Fibroblast of lung (primary cell): Measurements from ENCODE around the gene RHD.
"Not testable (repeated sequence)": the region's sequence is repeated elsewhere in the genome, so short reads cannot be mapped to it uniquely, and the experiment has no call there.

Experiments
- CTCF ChIP-seq, 2 donors: IDR thresholded peaks in 1 of 2; conservative IDR thresholded peaks in 1 of 2; 1 replicate in 1 of 2; 2 replicates in 1 of 2; pipeline ENCODE4 v1.5.1; 2011 to 2012; ENCODE audit warnings: low read length in 2 of 2, control low read depth in 1 of 2, inconsistent platforms in 1 of 2, low read depth in 1 of 2, mild to moderate bottlenecking in 1 of 2
- EZH2 ChIP-seq: IDR thresholded peaks from 2 replicates; pipeline ENCODE4 v1.5.1; 2012; ENCODE audit warnings: low read length, control low read depth, mild to moderate bottlenecking; ENCODE audit errors: missing control alignments

- TF ChIP-seq EZH2: not testable (repeated sequence)
- peak in 1 of 2 donors; percentile 24 for TF ChIP-seq CTCF (conservative IDR thresholded peaks at IDR 0.05 in 1 of 2, IDR thresholded peaks at IDR 0.05 in 1 of 2; ENCODE audit: low read depth in 1 of 2, low read length in 2 of 2)
Observed at GRCh38 chr1:25329950-25330349, 57.6 kb downstream of the RHD start.
